Thoracic aorta (tissue), 2 donors: ENCODE results near the gene VCAN. TPM values are rescaled to one million over a fixed set of nuclear protein-coding genes. Genes with fewer than 3 reads are reported as not detected.

Source experiments
- ATAC-seq: fragments of 150-250 bp; one replicate; pipeline ENCODE4 v1.8.0; 2017; ENCODE audit warnings: low read depth; ENCODE audit not compliant: insufficient number of reproducible peaks, low FRiP score
- DNase-seq: peaks from one replicate; pipeline ENCODE4 v3.0.0-alpha.2; 2020; ENCODE audit warnings: low spot score
- H3K27ac ChIP-seq, 2 donors: fragments of 200-600 bp; sonication (generic); 1 replicate in 1 of 2; 2 replicates in 1 of 2; pipeline ENCODE4 v1.5.1; 2016; ENCODE audit warnings: mild to moderate bottlenecking in 2 of 2, moderate library complexity in 2 of 2
- H3K27me3 ChIP-seq: fragments of 200-600 bp; sonication (generic); replicated peaks from 2 replicates; pipeline ENCODE4 v1.6.0; 2016; ENCODE audit warnings: mild to moderate bottlenecking; ENCODE audit not compliant: insufficient read depth
- H3K36me3 ChIP-seq: fragments of 200-600 bp; sonication (generic); one replicate; pipeline ENCODE4 v1.5.1; 2016
- H3K4me1 ChIP-seq, 2 donors: fragments of 200-600 bp; sonication (generic); 1 replicate in 1 of 2; 2 replicates in 1 of 2; pipeline versions ENCODE4 v1.5.1 to v1.6.0; 2016; ENCODE audit warnings: low read depth in 2 of 2, mild to moderate bottlenecking in 1 of 2; ENCODE audit not compliant: control insufficient read depth in 1 of 2
- H3K4me3 ChIP-seq: fragments of 200-600 bp; sonication (generic); 2 replicates; pipeline ENCODE4 v1.5.1; 2016; ENCODE audit warnings: mild to moderate bottlenecking
- H3K9me3 ChIP-seq: fragments of 200-600 bp; sonication (generic); 2 replicates; pipeline ENCODE4 v1.5.1; 2016
- CTCF ChIP-seq: fragments of 200-600 bp; sonication (generic); IDR thresholded peaks from one replicate; pipeline ENCODE4 v1.5.1; 2019; ENCODE audit warnings: antibody characterized with exemption
- total RNA-seq, 2 donors: library from RNA; depleted of rRNA; stranded (reverse); fragments of >200 nt; gene quantifications; one replicate each; pipeline versions ENCODE4 v1.1.0 to v1.2.3, GENCODE V29; 2016

Gene VCAN
- total RNA-seq, 2 donors from 2014 or later = 870 to 1,101 TPM

GRCh38 chr5:83440826-83441225, 30.7 kb upstream of the VCAN start:
- peaks cover 0 to under 1% of the 10 kb centered on the region in 2 donors for H3K4me1 ChIP-seq
- ATAC-seq = no peak
- H3K27ac ChIP-seq = no peak overlapping the region
- no peaks in the 10 kb centered on the region for H3K27me3 ChIP-seq
- no peaks in the 10 kb centered on the region for H3K36me3 ChIP-seq
- no peak overlapping the region for H3K4me3 ChIP-seq
- DNase-seq = no peak
- H3K9me3 ChIP-seq = no peaks in the 10 kb centered on the region
- no peak for TF ChIP-seq CTCF

GRCh38 chr5:83441747-83442146, 29.8 kb upstream of the VCAN start:
- Histone ChIP-seq H3K27me3 (no peaks in the 10 kb centered on the region), H3K4me3 (no peak overlapping the region), H3K4me1 (peaks cover 0 to 3% of the 10 kb centered on the region in 2 donors), H3K27ac (no peak overlapping the region), H3K9me3 (no peaks in the 10 kb centered on the region), H3K36me3 (no peaks in the 10 kb centered on the region)
- ATAC-seq (no peak), DNase-seq (no peak)
- no peak for TF ChIP-seq CTCF

DNA sequence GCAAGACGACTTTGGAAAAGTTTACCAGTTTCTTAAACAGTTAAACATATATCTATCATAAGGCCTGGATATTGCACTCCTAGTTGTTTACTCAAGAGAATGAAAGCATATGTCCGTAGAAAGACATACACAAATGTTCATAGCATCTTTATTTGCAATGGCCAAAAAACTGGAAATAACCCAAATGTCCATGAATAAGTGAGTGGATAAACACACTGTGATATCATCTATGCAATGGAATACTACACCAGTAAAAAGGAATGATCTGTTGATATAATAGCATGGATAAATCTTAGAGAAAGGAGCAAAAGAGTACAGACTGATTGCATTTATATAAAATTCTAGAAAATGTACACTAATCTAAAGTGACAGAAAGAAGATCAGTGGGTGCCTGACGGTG, 28.0 kb upstream of the VCAN start:
- no peak overlapping the region for H3K27ac ChIP-seq
- H3K4me1 ChIP-seq = peaks cover 0 to 5% of the 10 kb centered on the region in 2 donors
- no peaks in the 10 kb centered on the region for H3K36me3 ChIP-seq
- no peaks in the 10 kb centered on the region for H3K27me3 ChIP-seq
- TF ChIP-seq CTCF = no peak
- ATAC-seq (no peak), DNase-seq (no peak)
- H3K9me3 ChIP-seq = no peaks in the 10 kb centered on the region
- no peak overlapping the region for H3K4me3 ChIP-seq

- no peak overlapping the region for H3K27ac ChIP-seq
- no peak for ATAC-seq
- no peaks in the 10 kb centered on the region for H3K27me3 ChIP-seq
- no peak for TF ChIP-seq CTCF
- no peak for DNase-seq
- H3K4me3 ChIP-seq = no peak overlapping the region
- no peaks in the 10 kb centered on the region for H3K36me3 ChIP-seq
- H3K4me1 ChIP-seq = peaks cover 0 to 5% of the 10 kb centered on the region in 2 donors
- no peaks in the 10 kb centered on the region for H3K9me3 ChIP-seq
Observed at GRCh38 chr5:83444445-83444844, 27.1 kb upstream of the VCAN start.

DNA sequence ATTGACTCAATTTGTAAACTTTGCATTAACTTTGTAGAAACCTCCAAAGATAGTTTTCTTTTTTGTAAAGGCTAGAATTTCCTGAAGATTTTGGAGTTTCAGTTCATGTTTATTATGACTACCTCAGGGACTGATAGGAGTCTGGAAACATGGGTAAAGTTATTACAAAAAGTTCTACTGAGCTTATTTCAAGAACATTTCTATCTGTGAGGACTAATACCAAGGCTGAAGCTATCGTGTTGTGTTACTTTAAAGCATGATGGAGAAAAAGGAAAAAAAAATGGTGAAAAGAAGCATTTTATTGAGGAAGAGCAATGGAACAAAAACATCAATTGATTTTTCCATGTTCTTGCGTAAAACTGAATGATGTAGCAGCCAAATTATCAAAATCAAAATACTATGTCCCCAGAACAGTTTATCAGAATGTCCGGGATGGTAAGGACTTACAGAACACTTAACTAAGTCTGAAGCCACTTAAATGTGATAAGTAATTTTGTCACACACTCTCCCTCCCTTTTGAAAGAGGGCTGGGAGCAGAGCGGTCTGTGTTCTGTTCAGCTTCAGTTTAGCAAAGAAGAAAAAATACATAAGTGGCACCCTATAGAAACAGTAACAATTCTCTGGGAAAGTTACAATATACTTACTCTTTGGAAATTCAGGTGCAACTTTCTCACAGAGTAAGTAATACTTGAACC, 25.1 kb upstream of the VCAN start:
- Histone ChIP-seq H3K27ac (no peak overlapping the region), H3K36me3 (no peaks in the 10 kb centered on the region), H3K4me3 (no peak overlapping the region), H3K27me3 (no peaks in the 10 kb centered on the region), H3K4me1 (peaks cover 0 to 5% of the 10 kb centered on the region in 2 donors), H3K9me3 (no peaks in the 10 kb centered on the region)
- ATAC-seq (no peak), DNase-seq (no peak)
- TF ChIP-seq CTCF = no peak
